ENCODE data around the gene CPZ.

CPZ gene

GRCh38 chr4:8581094-8581861 is 11.3 kb upstream of the CPZ start:
- DNase-seq (ENCODE audit: low spot score): no peak

- DNase-seq (ENCODE audit: low spot score): no peak
Observed at GRCh38 chr4:8582016-8582415, 10.5 kb upstream of the CPZ start.

GRCh38 chr4:8582436-8582835 is 10.1 kb upstream of the CPZ start:
- no peak for DNase-seq (ENCODE audit: low spot score)

- DNase-seq (ENCODE audit: low spot score): no peak
Observed at GRCh38 chr4:8582941-8583654, 9.5 kb upstream of the CPZ start.

GRCh38 chr4:8583655-8584025 is 8.9 kb upstream of the CPZ start:
- no peak for DNase-seq (ENCODE audit: low spot score)

- DNase-seq (ENCODE audit: low spot score): no peak
Observed at GRCh38 chr4:8585186-8585585, 7.4 kb upstream of the CPZ start.

- DNase-seq (ENCODE audit: low spot score): no peak
Observed at GRCh38 chr4:8585721-8586212, 6.8 kb upstream of the CPZ start.

GRCh38 chr4:8586246-8586645 is 6.3 kb upstream of the CPZ start:
- no peak for DNase-seq (ENCODE audit: low spot score)

- DNase-seq (ENCODE audit: low spot score): no peak
Observed at GRCh38 chr4:8586671-8587468, 5.7 kb upstream of the CPZ start.

- no peak for DNase-seq (ENCODE audit: low spot score)
Observed at GRCh38 chr4:8587469-8588195, 4.9 kb upstream of the CPZ start.

- DNase-seq (ENCODE audit: low spot score): no peak
Observed at GRCh38 chr4:8588196-8588470, 4.4 kb upstream of the CPZ start.

GRCh38 chr4:8589336-8589735 is 3.2 kb upstream of the CPZ start:
- DNase-seq (ENCODE audit: low spot score): no peak

- no peak for DNase-seq (ENCODE audit: low spot score)
Observed at GRCh38 chr4:8589823-8590545, 2.6 kb upstream of the CPZ start.

GRCh38 chr4:8590546-8590880 is 2.1 kb upstream of the CPZ start:
- no peak for DNase-seq (ENCODE audit: low spot score)

GRCh38 chr4:8591114-8591513 is 1.5 kb upstream of the CPZ start:
- no peak for DNase-seq (ENCODE audit: low spot score)

GRCh38 chr4:8591626-8592365 is 769 bp upstream of the CPZ start:
- no peak for DNase-seq (ENCODE audit: low spot score)

- DNase-seq (ENCODE audit: low spot score): no peak
Observed at GRCh38 chr4:8593264-8594096, 915 bp downstream of the CPZ start.

- peak; percentile 4 for DNase-seq (ENCODE audit: low spot score)
Observed at GRCh38 chr4:8594097-8595038, 1.8 kb downstream of the CPZ start.
